ENCODE measurements around the gene COL4A2.
A peak's percentile ranks its signal among the peaks of the same experiment; 100 is the strongest.

Gene COL4A2

DNA sequence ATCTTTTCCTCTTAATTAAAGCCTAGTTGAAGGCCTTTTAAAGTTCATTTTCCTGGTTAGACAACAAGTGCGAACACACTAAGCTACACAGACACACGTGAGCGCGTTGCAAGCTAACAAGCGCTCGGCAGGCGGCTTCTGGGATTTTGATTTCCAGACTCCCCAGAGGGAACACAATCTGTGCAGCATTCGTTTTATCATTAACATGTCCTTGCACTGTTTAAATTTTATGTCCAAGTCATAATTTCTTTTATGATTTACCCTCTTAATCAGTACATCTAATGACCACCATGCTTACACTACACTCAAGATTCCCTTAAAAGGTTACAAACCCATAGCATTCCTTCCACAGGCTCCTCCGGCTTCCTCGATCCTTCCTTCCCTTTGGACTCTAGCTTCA lies 16.9 kb upstream of the COL4A2 start:
- DNase-seq (ENCODE audit: low read depth): no peak

DNA sequence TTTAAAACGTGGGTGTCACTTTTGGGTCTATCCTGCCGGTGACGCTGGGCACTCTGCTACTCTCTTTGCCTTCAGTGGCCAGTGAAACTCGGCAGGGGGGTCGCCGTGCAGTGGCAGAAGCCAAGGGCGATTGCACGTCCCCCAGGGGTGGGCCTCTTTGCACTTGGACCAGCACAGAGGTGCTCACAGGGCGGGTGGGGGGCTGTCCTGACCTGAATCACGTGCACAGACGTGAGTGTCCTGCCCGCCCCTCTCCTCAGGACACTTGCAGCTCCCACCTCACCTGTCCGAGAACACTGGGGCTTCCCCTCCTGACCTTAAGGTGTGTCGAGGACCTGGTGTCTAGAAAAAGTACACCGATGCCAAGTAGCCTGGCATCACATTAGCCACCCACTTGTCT lies 16.3 kb upstream of the COL4A2 start:
- DNase-seq (ENCODE audit: low read depth): no peak

DNA sequence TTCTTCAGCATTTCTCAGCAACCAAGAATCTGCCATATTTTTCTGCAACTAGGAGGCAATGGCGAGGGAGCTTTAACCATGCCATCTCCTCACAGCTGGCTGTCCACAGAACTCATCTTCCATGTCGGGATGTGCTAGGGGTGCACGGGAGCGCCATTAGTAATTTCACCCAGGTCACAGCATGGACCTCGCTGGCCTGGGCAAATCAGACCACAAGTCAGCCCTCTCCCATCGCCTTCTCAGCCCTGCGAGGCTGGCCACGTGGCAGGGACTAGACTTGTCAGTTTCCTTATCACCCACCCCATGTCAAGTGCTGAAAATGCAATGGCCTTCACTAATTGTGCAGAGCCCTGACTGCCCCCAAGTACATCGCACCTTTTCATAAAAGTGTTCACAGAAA lies 15.8 kb upstream of the COL4A2 start:
- no peak for DNase-seq (ENCODE audit: low read depth)

DNA sequence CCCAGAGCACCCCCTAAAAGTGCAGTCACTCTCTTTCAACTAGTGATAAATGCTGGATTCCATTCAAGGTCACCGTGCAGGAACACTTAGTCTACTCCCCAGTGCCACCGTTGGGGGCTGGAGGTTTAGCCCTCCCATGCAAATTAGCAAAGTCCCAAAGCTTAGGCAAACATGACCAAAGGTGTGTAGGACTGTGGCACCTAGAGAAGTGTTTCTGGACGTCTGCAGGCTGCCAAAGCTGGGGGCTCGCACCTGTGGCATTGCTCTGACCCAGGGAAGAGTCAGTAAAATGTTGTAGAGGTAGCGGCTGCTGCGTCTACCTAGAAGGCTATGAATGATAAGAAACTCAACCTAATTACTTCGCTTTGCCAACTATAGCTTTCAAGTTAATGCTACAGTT lies 14.0 kb upstream of the COL4A2 start:
- DNase-seq (ENCODE audit: low read depth): no peak

DNA sequence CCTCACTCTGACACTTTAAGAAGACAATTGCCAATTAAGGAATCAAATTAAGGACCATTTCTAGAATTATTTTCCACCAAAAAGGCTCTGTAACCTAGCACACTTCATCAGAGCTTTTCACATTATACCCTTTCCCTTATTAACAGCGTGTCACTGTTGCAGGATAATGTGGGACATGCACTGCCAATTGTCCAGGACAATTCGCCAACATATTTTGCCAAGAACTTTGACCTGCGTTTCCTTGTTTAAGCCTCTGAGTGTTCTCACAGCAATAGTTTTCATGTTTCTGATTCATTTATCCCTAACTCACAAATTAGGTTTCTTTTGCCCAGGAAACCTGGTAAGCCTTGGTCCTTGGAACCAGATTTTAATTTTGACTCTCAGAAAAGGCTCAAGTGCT lies 13.4 kb upstream of the COL4A2 start:
- DNase-seq (ENCODE audit: low read depth): no peak

DNA sequence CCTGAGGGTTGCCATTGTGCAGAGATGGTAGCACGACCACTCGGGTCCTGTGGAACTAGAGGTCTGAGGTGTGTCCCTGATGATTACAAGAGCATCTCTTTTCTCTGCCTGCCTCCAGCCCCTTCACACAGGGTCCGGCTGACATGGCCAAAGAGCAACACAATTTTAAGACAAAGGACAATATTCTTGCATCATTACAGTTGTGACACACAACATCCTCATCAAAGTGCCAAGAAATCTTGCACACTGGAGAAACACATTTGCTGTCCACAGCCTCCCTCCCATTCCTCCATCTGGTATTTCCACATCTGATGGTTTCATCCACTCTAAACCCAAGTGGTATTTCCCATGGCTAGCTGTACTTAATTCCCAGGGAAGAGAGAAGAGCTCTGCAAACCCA lies 12.9 kb upstream of the COL4A2 start:
- no peak for DNase-seq (ENCODE audit: low read depth)

DNA sequence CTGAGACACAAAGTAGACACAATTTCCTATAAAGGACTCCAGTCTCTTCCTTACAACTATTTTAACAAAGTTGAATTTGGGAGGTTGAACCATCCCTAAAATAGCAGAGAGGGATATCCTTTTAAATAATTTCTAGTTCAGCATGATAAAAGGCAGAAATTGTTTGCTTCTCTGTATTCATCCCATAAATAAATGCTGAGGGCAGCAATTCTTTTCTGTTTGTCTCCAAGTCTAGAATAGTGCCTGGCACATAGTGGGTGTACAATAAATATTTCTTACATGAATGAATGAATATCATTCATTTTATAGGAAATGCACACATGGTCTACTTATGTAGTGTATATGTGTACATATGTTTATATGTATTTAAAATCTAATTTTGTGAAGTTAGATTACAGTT lies 12.5 kb upstream of the COL4A2 start:
- no peak for DNase-seq (ENCODE audit: low read depth)

DNA sequence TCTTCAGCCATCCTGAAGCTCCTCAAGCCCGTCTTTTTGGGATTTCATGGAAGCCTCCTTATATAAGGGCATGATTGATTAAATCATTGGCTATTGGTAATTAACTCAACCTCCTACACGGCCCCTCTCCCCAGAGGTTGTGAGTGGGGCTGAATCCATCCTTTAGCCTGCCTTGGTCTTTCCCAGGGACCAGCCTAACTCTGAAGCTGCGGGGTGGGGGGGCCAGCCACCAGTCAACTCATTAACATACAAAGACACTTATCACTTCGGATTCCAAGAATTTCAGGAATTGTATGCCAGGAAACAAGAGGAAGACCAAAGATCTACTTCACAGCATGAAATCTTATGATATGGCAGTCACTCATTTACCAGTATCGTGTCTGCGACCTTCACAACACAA lies 10.1 kb upstream of the COL4A2 start:
- no peak for DNase-seq (ENCODE audit: low read depth)

DNA sequence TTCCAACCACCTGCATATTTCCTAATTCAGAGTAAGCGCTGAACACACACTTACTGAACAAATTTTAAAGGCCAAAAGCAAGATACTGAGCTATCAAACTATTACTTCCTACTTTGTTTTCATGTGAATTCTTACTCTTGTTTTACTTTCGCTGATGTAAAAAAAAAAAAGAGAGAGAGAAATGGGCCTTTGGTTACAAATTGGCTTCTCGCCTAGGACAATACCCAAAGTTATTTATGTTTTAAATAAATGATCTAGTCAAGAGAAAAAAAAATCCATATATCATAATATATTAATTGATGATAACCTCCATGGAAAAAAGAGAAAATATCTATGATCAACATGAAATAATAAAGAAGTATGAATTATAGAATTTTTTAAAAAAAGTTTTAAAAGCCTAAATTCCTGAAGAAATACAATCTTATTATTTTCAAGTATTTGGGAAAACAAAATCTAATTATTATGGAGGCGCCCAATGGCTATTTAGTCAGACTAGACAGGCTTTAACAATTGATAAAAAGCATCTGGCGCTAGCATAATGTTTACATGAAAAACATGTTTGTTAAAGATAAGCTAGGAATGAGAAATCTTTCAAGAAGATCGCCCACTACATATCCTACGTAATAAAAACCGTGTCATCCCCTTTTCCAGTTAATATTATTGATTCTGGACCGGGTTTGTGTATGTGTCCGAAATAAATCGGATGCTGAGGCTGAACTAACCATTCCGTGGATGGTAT lies 9.1 kb upstream of the COL4A2 start:
- no peak for DNase-seq (ENCODE audit: low read depth)

DNA sequence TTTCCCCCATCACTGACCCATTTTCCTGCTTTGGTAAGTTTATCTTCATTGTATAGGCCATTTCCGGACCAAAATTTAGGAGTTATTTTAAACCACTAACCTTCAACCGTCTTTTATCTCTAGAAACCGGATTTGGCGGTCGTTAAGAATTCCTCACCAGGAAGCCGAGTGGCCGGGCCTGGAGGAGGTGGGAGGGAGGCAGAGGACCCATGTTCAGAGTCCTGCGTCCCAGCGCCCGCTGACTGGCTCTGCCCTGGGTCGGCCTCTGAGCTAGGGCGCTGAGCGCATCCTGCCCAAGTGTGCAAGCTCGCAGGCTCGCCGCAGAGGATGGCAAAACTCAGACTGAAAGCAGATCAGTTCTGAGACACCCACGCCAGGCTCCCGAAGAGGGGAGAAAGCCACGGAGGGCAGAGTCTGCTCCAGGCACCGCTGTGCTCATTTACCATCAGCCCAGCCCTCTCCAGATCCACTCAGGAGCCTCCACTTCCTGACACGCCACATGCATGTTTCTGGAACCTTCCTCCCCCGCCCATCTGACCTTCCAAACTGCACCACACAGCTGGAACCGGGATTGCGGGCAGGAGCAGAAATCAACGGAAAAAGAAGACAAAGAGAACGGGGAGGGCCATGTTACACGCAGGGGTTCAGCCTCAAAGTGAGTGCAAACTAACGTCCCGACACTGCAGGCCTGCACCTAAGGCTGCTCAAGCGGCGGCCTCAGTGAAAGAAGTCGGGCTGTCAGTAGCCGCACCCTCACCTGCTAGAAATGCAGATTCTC lies 8.4 kb upstream of the COL4A2 start:
- peak; percentile 43 for DNase-seq (ENCODE audit: low read depth)

DNA sequence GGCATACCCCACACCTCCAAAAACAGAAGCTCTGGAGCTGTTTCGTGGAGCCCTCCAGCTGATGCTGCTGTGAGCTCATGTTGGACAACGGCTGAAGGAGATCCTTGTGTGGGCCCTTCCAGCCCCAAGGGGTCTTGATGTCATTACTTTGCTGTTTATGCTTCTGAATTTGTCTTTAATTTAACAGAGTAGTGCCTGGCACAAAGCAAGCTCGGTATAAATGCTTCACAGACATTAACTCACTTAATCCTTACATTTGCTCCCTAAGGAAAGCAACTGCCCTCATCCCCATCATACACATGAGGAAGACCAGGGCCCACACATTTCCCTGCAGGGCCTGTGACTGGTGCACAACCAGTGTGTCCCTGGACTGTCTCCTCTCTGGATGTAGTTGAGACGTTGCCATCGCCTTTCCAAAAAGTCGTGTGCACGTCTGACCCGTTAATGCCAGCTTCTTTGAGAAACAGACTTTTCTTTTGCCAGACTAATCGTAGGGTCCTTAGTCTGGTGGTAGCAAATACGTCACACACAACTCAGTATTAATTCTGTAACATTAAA lies 7.7 kb upstream of the COL4A2 start:
- DNase-seq (ENCODE audit: low read depth): no peak

DNA sequence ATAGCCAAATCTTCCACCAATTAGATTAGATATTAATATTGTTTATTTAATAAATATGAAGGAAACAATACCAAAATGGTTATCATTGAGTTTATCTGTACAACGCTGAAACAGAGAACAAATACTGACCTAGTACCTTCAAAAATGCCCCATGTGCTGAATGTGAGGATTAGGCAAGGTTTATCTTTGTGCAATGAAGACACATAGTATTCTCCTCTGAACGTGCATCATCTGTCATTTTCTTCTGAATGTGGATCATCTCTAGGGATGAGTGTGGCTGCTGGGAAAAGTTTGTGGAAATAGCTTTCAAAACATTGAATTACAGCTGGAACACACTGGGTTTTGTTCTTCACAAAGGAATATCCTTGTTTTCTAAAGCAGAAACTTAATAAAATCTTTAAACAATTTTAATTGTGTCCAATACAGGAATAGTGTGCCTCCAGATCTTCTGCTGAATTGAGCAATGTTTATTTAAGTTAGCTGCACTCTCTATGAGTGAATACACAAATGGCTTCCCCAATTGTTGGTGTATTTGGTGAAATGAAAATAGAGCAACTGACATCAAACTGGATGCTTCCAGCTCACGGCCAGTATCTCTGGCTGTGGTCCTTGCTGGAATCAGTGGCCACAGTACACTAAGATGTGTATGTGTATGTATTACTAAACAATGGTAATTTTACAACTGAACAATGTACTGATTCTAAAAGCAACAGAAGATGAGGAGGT lies 6.8 kb upstream of the COL4A2 start:
- no peak for DNase-seq (ENCODE audit: low read depth)

DNA sequence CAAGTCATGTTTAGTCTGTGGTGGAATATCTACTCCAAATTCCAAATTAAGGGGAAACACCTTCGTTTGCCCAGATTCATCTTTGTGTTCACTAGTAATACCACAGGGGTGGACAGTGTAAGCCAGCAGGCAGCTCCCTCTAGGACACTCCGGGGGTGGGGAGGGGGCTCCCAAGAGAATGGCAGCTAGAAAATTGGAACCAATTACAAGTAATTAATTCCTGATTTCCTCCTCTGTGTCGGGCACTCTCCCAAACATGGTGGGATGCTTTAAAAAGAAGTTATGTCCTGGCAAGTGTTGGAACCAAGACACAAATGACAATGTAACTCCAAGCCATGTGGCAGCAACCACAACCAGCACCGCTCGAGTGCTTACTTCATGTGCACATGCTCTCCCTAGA lies 6.0 kb upstream of the COL4A2 start:
- no peak for DNase-seq (ENCODE audit: low read depth)

DNA sequence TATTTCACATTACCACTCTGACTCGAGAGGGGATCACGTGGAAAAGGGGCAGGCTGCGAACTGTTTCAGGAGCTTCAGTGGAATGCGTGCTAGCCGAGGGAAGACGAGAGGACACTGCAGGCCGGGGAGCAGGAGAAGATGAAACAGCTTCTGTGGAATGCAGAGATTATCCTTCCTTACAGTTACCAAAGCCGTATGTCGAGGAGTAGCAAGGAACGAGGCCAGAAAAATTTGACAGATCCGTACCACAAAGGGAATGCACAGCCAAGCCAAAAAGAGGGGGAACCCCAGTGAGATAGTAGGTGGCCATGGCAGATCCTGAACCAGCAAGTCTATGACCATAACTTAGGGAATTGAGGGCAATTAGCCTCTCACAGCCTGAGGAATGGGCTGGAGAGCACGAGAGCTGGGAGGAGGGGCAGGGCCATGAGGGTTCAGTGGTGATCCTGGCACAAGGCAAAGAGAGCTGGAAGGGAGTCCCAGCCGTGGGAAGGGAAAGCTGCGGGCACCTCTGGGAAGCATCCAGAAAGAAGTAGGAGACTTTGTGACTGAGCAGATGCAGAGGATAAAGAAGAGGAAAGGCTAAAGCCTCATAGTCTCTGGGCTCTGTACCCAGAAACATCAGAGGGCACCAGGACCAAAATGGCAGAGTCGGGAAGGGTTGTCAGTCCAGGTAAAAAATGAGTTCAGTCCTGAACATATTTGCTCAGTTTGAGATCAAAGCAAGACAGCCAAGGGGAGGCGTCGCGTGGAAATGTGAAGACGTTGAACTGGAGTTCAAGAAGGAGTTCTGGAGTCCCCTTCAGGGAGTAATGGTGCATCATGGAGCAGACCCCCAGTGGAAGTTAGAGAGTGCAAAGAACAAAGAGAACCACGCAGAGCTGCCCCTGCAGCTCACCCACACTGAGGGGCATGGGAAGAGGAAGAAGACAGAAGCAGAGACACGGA lies 5.2 kb upstream of the COL4A2 start:
- no peak for DNase-seq (ENCODE audit: low read depth)

DNA sequence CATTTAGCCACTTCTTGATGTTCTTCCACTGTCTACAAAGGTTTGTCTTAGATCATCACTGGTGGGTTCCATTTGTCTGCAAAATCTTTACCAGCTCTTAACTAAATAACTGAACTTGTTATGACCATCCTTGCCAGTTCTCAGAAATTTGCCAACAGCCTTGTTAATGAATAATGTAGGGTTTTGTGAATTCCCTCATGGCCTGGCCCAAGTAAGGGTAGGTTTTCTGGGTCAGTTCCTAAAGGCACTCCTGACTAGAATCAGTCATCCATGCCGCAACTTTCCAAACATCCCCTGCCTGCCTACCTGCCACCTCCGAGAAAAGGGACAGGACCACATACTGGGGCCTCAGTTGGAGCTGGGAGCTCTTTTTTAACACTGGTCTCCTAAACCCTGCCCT lies 4.1 kb upstream of the COL4A2 start:
- DNase-seq (ENCODE audit: low read depth): no peak

DNA sequence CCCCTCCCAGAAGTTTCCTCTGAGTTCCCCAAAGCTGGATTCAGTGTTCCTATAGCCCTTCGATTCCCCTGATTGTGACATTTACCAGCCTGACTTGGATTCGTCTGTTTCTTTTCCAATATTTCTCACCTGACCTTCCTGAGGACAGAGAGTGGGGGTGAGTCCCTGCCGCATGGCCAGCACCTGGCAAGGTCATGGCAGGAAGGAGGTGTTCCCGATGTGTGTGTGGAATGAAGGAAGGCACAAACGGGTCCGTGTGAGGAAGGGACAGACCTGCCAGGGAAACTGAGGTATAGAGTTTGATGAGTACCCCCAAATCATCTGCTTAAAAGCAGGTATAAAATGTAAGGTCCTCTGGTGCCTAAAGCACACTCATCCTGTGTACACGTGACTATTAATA lies 3.4 kb upstream of the COL4A2 start:
- no peak for DNase-seq (ENCODE audit: low read depth)

DNA sequence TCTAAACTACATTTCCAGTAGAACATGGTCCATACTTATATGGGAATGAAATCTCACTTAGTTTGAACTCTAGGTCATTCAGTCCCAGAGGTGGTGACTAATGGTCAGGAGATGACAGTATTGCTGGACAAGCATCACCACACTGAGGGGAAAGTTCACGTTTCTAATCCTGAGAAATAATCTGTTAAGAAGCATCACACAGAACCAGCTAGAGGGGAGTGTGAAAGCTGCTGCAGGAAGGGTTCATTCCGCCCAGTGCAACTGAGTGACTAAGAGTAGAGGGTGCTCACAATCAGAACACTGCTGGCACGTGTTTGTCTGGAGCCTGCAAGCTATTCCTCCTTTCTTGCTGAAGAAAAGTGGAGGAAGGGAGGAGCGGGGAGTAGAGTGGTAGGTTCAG lies 2.8 kb upstream of the COL4A2 start:
- no peak for DNase-seq (ENCODE audit: low read depth)

DNA sequence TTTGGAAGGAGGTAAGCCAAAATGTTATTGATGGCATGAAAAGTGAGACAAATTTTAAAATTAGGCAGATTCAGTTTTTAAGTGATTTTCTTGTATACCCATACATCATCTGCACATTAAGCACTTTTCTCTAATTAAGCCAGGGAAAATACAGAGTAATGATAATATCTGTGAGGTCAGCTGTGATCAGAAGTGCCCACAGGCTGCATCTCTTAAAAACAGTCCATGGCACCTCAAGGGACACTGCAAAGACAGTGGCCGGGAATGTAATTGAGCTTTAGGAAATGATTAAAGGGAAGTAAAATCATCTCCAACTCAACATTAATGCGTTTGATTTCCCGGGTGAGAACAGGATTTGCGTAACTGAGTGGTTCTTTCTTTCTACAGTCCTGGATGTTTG lies 2.1 kb upstream of the COL4A2 start:
- DNase-seq (ENCODE audit: low read depth): no peak

DNA sequence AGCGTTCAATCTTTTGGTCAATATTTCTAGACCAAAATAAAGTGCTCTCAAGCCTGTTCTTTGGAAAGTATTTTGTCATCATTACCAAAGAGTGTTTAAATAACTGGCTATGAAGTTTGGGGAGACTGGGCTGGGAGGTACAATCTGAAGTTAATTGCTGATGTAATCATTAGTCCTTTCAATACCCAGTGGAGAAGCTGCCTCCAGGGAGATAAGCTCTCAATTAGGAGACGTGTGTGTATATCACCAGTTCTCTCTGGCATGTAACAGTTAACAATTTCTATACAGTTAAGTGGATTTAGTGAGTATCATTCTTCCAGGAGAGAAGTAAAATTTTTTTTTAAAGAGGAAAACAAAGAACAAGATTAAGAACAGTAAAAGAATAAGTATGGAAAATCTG lies 1.5 kb upstream of the COL4A2 start:
- no peak for DNase-seq (ENCODE audit: low read depth)

DNA sequence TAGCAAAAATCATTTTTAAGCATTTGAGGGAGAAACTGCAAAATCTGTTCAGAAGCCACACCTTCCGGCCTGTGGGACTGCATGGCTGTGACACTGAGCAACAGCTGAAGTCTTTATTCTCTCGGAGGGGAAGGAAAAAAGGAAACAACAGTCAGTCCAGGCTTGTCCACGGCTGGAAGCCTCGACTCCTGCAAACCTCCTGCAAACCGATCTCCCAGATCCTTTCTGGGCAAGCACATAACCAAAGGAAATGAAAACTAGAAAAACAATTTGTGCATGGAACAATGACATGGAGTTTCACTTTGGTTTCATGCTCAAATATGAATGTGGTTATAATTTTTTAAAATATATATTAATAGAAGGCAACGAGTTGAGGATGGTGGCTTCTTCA lies 1.1 kb upstream of the COL4A2 start:
- no peak for DNase-seq (ENCODE audit: low read depth)

DNA sequence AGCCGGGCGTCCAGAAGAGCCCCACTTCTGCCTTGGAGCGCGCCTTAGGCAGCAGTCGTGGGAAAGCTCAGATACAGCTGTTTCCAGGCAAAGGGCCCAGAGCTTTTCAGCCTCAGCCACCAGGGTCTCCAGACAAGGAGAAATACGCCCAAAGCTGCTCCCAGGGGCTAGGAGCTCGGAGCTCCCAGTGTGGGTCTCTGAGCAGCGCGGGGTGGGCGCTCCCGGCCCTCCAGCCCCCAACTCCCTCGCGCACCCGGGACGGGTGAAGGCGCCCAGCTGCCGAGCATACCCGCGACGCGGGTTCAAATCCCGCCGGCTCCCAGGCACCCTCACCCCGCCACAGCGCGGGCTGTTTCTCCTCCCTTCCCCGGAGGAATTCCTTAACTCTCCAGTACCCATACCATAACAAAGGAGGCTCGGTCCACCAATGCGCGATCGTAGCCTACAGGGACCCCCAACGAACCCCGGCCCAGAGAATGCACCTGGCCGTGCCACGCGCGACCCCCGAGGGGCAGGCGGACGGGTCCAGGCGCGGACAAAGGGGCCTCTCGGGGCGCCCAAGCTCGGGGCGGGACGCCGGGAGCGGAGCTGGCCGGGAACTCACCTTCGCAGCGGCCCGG lies 634 bp upstream of the COL4A2 start:
- DNase-seq (ENCODE audit: low read depth): no peak
